A673 (cell line): ENCODE data around the gene VAMP3. TPM values are rescaled to one million over a fixed set of nuclear protein-coding genes. Genes with fewer than 3 reads are reported as not detected.

Source experiments
- BruUV-seq: library from RNA; stranded (reverse); fragments of 400-500 nt; replicated peaks from 2 replicates; lab custom pipeline; 2021; lab: Mats Ljungman, UMichigan
- CTCF ChIA-PET: fragments of 300-600 bp; sonication (Branson Sonifier 250); formaldehyde crosslinking; loops from one replicate; lab custom pipeline; 2022; ENCODE audit warnings: antibody characterized with exemption; lab: Charles Lee
- POLR2A ChIA-PET: fragments of 300-600 bp; sonication (Branson Sonifier 250); formaldehyde crosslinking; loops from one replicate; lab custom pipeline; 2022; ENCODE audit warnings: antibody characterized with exemption; ENCODE audit not compliant: low non-redundant PET; lab: Charles Lee
- DNase-seq: peaks from one replicate; pipeline ENCODE4 v3.0.0-alpha.2; 2015; ENCODE audit warnings: low spot score
- H3K27ac ChIP-seq: fragments of 200-600 bp; sonication (generic); 2 replicates; pipeline ENCODE4 v1.5.1; 2016; ENCODE audit warnings: mixed run types, low read depth, mild to moderate bottlenecking, mixed read lengths, antibody characterized with exemption, low read length; ENCODE audit not compliant: poor library complexity, severe bottlenecking
- H3K27me3 ChIP-seq: fragments of 200-600 bp; sonication (generic); replicated peaks from 2 replicates; pipeline ENCODE4 v1.6.1; 2017; ENCODE audit warnings: mixed run types, low read depth, mild to moderate bottlenecking, mixed read lengths, antibody characterized with exemption, low read length; ENCODE audit not compliant: insufficient read depth, poor library complexity
- H3K36me3 ChIP-seq: fragments of 200-600 bp; sonication (generic); 2 replicates; pipeline ENCODE4 v1.6.1; 2016; ENCODE audit warnings: mixed run types, mild to moderate bottlenecking, mixed read lengths, antibody characterized with exemption, low read length; ENCODE audit not compliant: insufficient read depth, poor library complexity, severe bottlenecking
- H3K4me1 ChIP-seq: fragments of 200-600 bp; sonication (generic); 2 replicates; pipeline ENCODE4 v1.6.1; 2017; ENCODE audit warnings: mixed run types, mild to moderate bottlenecking, mixed read lengths, antibody characterized with exemption, low read length; ENCODE audit not compliant: insufficient read depth, poor library complexity, severe bottlenecking
- H3K4me3 ChIP-seq: fragments of 200-600 bp; sonication (generic); 2 replicates; pipeline ENCODE4 v1.5.1; 2016; ENCODE audit warnings: low read depth, mixed run types, mild to moderate bottlenecking, mixed read lengths, low read length; ENCODE audit not compliant: poor library complexity, severe bottlenecking
- H3K9me3 ChIP-seq: fragments of 200-600 bp; sonication (generic); 2 replicates; pipeline ENCODE4 v1.6.1; 2016; ENCODE audit warnings: mixed run types, low read depth, mild to moderate bottlenecking, mixed read lengths, antibody characterized with exemption, low read length; ENCODE audit not compliant: poor library complexity, severe bottlenecking
- CTCF ChIP-seq: fragments of 300-800, 200-600 bp; sonication (generic); conservative IDR thresholded peaks from 2 replicates; pipeline ENCODE4 v1.5.1; 2017; ENCODE audit warnings: low read depth, mild to moderate bottlenecking, antibody characterized with exemption, low read length, moderate library complexity, mixed read lengths
- EZH2 ChIP-seq: fragments of 200-600 bp; sonication (generic); IDR thresholded peaks from 2 replicates; pipeline ENCODE4 v1.6.1; 2017; ENCODE audit warnings: borderline replicate concordance, low read depth, mild to moderate bottlenecking, mixed read lengths, antibody characterized with exemption, low read length; ENCODE audit not compliant: poor library complexity, severe bottlenecking
- intact Hi-C: fragments of 100-400 bp; cut with micrococcal nuclease; formaldehyde crosslinking; loops from one replicate; pipeline ENCODE4 v1.10.0; 2022; ENCODE audit not compliant: unreplicated experiment
- total RNA-seq: library from RNA; stranded (reverse); gene quantifications from 2 replicates; pipeline ENCODE4 v1.2.3, GENCODE V29; 2021

Gene VAMP3
- total RNA-seq, 1 experiment from 2014 or later, result 76.2 TPM

- no peak for TF ChIP-seq CTCF
- no peak for TF ChIP-seq EZH2
- CTCF ChIA-PET, result interaction anchor here (1.0 kb wide), 1 partner anchor 82 kb away, joined by 7 read pairs; no protein-coding TSS in a partner anchor
- H3K4me1 ChIP-seq, result peaks cover 8% of the 10 kb centered on the region
- no peaks in the 10 kb centered on the region for H3K9me3 ChIP-seq
- no peak overlapping the region for H3K4me3 ChIP-seq
- intact Hi-C loops, result no loop called here
- no TSS peak for BruUV-seq
- no peaks in the 10 kb centered on the region for H3K36me3 ChIP-seq
- POLR2A ChIA-PET, result interaction anchor here (0.6 kb wide), 1 partner anchor 166 kb away, joined by 3 read pairs; no protein-coding TSS in a partner anchor
- no peak overlapping the region for H3K27ac ChIP-seq
- H3K27me3 ChIP-seq, result no peaks in the 10 kb centered on the region
- DNase-seq, result no peak
Observed at GRCh38 chr1:7749126-7749525, 22.0 kb upstream of the VAMP3 start.

GRCh38 chr1:7751174-7751573, 19.9 kb upstream of the VAMP3 start:
- CTCF ChIA-PET, result interaction anchor here (5.1 kb wide), 1 partner anchor 83 kb away, joined by 108 read pairs; no protein-coding TSS in a partner anchor
- intact Hi-C loops, result no loop called here
- no peak overlapping the region for H3K27ac ChIP-seq
- H3K27me3 ChIP-seq, result no peaks in the 10 kb centered on the region
- no TSS peak for BruUV-seq
- no peak for DNase-seq
- H3K36me3 ChIP-seq, result no peaks in the 10 kb centered on the region
- no peak overlapping the region for H3K4me3 ChIP-seq
- POLR2A ChIA-PET, result no interaction called here
- no peaks in the 10 kb centered on the region for H3K9me3 ChIP-seq
- H3K4me1 ChIP-seq, result peaks cover 8% of the 10 kb centered on the region
- TF ChIP-seq EZH2 (no peak), CTCF (no peak)

GRCh38 chr1:7752512-7753417, 18.3 kb upstream of the VAMP3 start:
- POLR2A ChIA-PET, result interaction anchor here (0.5 kb wide), 1 partner anchor 1035 kb away, joined by 3 read pairs; no protein-coding TSS in a partner anchor
- Histone ChIP-seq H3K9me3 (no peaks in the 10 kb centered on the region), H3K36me3 (no peaks in the 10 kb centered on the region), H3K4me3 (peak overlapping the region; percentile 28), H3K27ac (no peak overlapping the region), H3K4me1 (peaks cover 8% of the 10 kb centered on the region), H3K27me3 (no peaks in the 10 kb centered on the region)
- peak; percentile 78 for DNase-seq
- intact Hi-C loops, result loop anchor here (1.0 kb wide), 1 partner anchor 85 kb away; no protein-coding TSS in a partner anchor
- CTCF ChIA-PET, result interaction anchor here (0.5 to 5.1 kb wide), 5 partner anchors 16 to 596 kb away, joined by 3 to 108 read pairs (median 4); partner anchors contain the start of gene UTS2
- peak; percentile 85 for TF ChIP-seq CTCF
- no peak for TF ChIP-seq EZH2
- BruUV-seq, result no TSS peak
